ENCODE measurements around the gene FRS2. TPM values are rescaled to one million over a fixed set of nuclear protein-coding genes. Genes with fewer than 3 reads are reported as not detected.

FRS2 gene
- total RNA-seq, 1 donor from 2014 or later = 13.1 TPM

DNA sequence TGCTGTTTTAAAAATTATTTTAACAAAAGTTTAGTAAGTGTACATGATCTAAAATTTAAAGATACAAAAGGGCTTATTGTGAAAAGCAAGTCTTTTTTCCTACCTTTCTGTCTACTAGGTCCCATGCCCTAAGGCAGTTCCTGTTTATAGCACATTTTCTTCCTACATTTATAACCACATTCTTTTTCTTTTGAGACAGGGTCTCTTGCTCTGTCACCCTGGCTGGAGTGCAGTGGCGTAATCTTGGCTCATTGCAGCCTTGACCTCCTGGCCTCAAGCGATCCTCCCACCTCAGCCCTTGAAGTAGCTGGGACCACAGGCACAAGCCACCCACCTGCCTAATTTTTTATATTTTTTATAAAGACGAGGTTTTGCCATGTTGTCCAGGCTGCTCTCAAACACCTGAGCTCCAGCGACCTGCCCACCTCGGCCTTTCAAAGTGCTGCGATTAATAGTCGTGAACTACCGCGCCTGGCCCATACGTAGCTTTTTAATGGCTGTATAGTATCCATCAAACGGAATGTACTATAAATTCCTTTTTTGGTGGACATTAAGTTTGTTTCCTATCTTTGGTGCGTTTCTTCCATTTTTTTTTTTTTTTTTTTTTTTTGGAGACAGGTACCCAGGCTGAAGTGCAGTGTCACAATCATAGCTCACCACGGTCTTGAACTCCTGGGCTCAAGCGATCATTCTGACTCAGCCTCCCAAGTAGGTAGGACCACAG, 20.9 kb downstream of the FRS2 start:
- H3K27me3 Mint-ChIP-seq (ENCODE audit: insufficient read depth) = no peaks in the 10 kb centered on the region
- peaks cover 7% of the 10 kb centered on the region for H3K4me1 Mint-ChIP-seq (ENCODE audit: low read depth)
- H3K4me3 Mint-ChIP-seq = no peak overlapping the region
- no peak for DNase-seq (ENCODE audit: low spot score)
- intact Hi-C loops (cut with micrococcal nuclease) = no loop called here
- H3K9me3 Mint-ChIP-seq = no peaks in the 10 kb centered on the region
- H3K27ac Mint-ChIP-seq = no peak overlapping the region
- H3K36me3 Mint-ChIP-seq (ENCODE audit: low read depth) = peaks cover 13% of the 10 kb centered on the region

DNA sequence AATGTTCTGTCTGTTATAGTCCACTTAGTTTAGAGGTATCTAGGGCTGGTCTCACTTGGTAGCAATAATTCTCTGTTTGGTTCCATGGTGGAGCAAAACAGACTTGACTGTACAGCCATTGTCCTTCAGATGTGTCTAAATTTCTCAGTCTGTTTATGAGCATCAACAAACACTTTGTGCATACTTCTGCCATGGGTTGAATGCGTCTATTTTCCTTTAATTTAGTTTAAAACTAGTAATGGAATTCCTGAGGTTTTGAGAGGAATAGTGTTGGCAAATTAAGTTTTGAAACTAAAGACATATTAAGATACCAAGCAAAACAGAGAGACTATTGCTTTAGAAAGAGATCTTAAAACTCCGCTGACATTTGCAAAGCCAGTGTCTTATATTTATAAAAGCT, 22.6 kb downstream of the FRS2 start:
- intact Hi-C loops (cut with micrococcal nuclease) = no loop called here

DNA sequence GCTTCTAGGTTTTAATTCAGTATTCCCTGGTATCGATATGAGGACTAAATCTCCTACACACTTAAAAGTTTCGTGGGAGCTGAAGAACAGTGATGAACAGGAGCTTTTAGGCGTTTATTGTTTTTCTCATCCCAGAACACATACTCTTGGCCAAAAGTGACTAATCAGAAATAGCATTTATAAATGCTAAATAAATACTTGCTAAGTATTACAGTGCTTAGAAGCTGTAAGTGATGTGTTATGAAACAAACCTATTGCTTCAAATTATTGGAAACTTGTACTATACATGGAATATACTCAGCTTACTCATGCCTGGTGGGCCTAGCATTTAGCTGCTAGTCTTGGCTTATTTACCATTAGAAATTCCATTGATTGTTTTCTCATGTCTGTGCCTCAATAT, 24.9 kb downstream of the FRS2 start:
- H3K4me3 Mint-ChIP-seq = no peak overlapping the region
- DNase-seq (ENCODE audit: low spot score) = no peak
- intact Hi-C loops (cut with micrococcal nuclease) = no loop called here
- no peak overlapping the region for H3K27ac Mint-ChIP-seq
- H3K4me1 Mint-ChIP-seq (ENCODE audit: low read depth) = peaks cover 13% of the 10 kb centered on the region
- no peaks in the 10 kb centered on the region for H3K27me3 Mint-ChIP-seq (ENCODE audit: insufficient read depth)
- H3K36me3 Mint-ChIP-seq (ENCODE audit: low read depth) = peaks cover 2% of the 10 kb centered on the region
- H3K9me3 Mint-ChIP-seq = no peaks in the 10 kb centered on the region

More for the DNA sequence above, 22.6 kb downstream of the FRS2 start:
- no peak overlapping the region for H3K27ac Mint-ChIP-seq
- no peaks in the 10 kb centered on the region for H3K27me3 Mint-ChIP-seq (ENCODE audit: insufficient read depth)
- peaks cover 6% of the 10 kb centered on the region for H3K36me3 Mint-ChIP-seq (ENCODE audit: low read depth)
- DNase-seq (ENCODE audit: low spot score) = no peak
- no peaks in the 10 kb centered on the region for H3K9me3 Mint-ChIP-seq
- peaks cover 10% of the 10 kb centered on the region for H3K4me1 Mint-ChIP-seq (ENCODE audit: low read depth)
- H3K4me3 Mint-ChIP-seq = no peak overlapping the region

DNA sequence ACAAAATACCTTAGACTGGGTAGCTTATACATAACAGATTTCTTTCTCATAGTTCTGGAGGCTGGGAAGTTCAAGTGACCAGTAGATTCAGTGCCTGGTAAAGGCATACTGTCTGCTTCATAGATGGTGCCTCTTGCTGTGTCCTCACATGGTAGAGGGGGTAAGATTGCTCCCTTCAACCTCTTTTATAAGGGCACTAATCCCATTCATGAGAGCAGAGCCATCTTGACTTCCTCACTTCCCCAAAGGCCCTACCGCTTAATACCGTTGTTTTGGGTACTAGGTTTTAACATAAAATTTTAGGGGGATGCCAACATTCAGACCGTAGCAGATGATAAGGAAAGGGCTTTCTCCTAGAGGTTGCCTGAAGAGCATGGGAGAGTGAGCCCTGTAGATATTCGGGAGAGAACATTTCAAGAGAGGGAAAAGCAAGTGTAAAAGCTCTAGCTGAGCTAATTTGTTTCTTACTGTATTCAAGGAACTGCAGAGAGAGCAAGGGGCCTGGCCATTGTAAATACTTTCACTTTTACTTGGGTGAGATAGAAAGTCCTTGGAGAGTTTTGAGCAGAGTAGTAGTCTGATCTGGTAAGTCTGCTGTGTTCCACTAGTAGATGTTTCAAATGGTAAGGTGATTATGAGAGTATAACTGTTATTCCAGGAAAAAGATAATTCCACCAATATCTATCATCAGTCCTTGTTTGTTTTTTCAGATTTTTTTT, 27.3 kb downstream of the FRS2 start:
- Mint-ChIP-seq H3K9me3 (no peaks in the 10 kb centered on the region), H3K4me3 (no peak overlapping the region), H3K27ac (peak overlapping the region; percentile 46), H3K27me3 (ENCODE audit: insufficient read depth) (no peaks in the 10 kb centered on the region), H3K4me1 (ENCODE audit: low read depth) (peaks cover 13% of the 10 kb centered on the region), H3K36me3 (ENCODE audit: low read depth) (peaks cover 2% of the 10 kb centered on the region)
- no peak for DNase-seq (ENCODE audit: low spot score)
- intact Hi-C loops (cut with micrococcal nuclease) = no loop called here

DNA sequence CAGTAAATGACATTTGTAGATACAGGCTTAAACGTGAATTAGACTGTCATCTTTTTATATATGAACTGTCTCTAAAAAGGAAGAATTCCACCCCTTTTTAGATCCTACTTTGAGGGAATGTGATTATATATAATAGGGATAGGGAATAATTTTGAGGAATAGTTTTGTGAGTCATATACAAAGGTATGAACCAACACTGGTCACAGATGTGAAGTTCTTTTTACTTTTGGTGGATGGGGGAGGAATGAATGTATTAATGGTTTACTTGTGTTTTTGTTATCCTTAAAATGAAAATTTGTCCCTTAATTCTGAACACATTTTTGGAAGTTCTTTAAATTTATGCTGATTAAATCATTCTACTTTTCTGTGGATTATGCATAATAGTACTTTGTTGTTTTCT, 30.4 kb downstream of the FRS2 start:
- no peak overlapping the region for H3K27ac Mint-ChIP-seq
- intact Hi-C loops (cut with micrococcal nuclease) = no loop called here
- H3K4me1 Mint-ChIP-seq (ENCODE audit: low read depth) = peaks cover 19% of the 10 kb centered on the region
- H3K36me3 Mint-ChIP-seq (ENCODE audit: low read depth) = no peaks in the 10 kb centered on the region
- no peaks in the 10 kb centered on the region for H3K9me3 Mint-ChIP-seq
- H3K4me3 Mint-ChIP-seq = no peak overlapping the region
- peaks cover 2% of the 10 kb centered on the region for H3K27me3 Mint-ChIP-seq (ENCODE audit: insufficient read depth)
- DNase-seq (ENCODE audit: low spot score) = no peak

DNA sequence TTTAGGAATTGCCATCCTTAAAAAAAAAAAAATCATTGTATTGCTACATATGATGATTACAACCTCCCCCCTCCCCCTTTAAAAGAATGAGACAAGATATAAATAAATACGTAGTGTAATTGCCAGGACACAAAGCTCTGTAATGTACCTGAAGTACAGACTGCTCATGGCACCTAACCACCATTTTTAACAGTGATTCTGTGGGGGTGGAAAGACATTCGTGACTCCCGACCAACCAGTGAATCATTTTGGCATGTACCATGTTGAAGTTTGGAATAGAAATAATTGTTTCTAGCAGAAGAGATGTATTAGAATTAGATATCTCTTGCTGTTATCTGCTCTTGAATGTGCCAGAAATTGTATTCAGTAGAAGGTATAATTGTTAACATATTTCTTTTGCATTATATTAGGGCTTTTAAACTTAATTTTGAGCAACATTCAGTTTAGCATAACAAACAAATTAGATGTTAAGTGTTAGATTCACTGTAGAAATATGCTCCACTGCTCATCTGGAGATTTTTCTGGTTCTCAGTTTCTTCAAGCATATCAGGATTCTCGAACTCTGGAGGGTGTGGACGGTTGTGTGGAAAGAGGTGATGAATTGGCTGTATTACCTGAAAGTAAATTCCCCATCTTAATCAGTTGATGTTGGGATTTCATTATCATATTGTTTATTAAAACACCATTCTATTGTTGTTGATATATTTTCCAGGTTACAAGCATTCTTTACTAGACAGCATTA, 31.1 kb downstream of the FRS2 start:
- Mint-ChIP-seq H3K27ac (no peak overlapping the region), H3K9me3 (no peaks in the 10 kb centered on the region), H3K27me3 (ENCODE audit: insufficient read depth) (peaks cover 2% of the 10 kb centered on the region), H3K36me3 (ENCODE audit: low read depth) (no peaks in the 10 kb centered on the region), H3K4me1 (ENCODE audit: low read depth) (peaks cover 19% of the 10 kb centered on the region), H3K4me3 (no peak overlapping the region)
- intact Hi-C loops (cut with micrococcal nuclease) = no loop called here
- no peak for DNase-seq (ENCODE audit: low spot score)

DNA sequence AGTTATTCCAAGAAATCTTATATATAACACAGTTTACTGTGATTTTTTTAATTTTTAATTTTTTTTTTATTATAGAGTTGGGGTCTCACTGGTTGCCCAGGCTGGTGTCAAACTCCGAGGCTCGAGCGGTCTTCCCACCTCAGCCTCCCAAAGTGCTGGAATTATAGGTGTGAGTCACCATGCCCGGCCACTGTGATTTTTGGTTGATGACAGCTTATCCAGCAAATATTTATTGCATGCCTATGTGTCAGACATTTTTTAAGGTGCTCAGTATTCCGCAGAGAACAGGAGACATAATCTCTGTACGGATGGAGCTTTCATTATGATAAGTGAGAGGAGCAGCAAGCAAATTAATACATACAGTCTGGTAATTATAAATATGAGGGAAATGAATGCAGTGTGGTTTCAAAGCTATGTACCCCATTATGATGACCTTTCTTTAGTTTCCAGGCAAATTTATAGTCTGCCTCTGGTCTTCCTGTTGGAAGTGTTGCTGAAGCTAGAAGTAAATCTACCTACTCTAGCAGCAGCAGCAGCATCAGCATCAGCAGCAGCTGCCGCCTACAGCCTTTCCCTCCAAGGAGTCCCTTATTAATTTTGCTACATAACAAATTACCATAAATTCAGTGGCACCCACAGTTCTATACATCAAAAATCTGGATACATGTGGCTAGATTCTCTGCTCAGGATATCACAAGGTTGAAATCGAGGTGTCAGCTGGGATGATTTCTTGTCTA, 32.3 kb downstream of the FRS2 start:
- no peaks in the 10 kb centered on the region for H3K36me3 Mint-ChIP-seq (ENCODE audit: low read depth)

DNA sequence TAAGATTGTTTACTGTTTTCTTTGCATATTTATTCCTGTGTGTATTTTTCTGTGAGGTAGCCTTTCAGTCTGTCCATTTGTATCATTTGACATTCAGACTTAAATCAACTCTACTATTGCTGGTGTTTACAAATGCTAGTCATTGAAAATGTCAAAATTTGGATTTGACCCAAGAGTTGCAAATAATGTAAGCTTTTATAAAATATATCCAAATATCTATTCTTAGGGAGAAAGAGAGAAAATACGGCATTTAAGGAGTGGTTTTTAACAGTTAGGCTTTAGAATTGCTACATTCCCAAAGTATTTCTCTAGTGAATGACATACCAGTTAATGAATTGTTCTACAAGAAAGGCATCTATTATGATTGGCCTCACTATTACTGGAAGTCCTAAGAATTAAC, 37.9 kb downstream of the FRS2 start:
- DNase-seq (ENCODE audit: low spot score) = no peak
- Mint-ChIP-seq H3K9me3 (no peaks in the 10 kb centered on the region), H3K27ac (no peak overlapping the region), H3K36me3 (ENCODE audit: low read depth) (no peaks in the 10 kb centered on the region), H3K4me3 (no peak overlapping the region), H3K27me3 (ENCODE audit: insufficient read depth) (peaks cover 2% of the 10 kb centered on the region), H3K4me1 (ENCODE audit: low read depth) (peaks cover 22% of the 10 kb centered on the region)
- intact Hi-C loops (cut with micrococcal nuclease) = no loop called here

More for the DNA sequence above, 32.3 kb downstream of the FRS2 start:
- no peak overlapping the region for H3K27ac Mint-ChIP-seq
- DNase-seq (ENCODE audit: low spot score) = no peak
- intact Hi-C loops (cut with micrococcal nuclease) = no loop called here
- H3K4me3 Mint-ChIP-seq = no peak overlapping the region
- H3K27me3 Mint-ChIP-seq (ENCODE audit: insufficient read depth) = peaks cover 2% of the 10 kb centered on the region
- peaks cover 11% of the 10 kb centered on the region for H3K4me1 Mint-ChIP-seq (ENCODE audit: low read depth)
- no peaks in the 10 kb centered on the region for H3K9me3 Mint-ChIP-seq

DNA sequence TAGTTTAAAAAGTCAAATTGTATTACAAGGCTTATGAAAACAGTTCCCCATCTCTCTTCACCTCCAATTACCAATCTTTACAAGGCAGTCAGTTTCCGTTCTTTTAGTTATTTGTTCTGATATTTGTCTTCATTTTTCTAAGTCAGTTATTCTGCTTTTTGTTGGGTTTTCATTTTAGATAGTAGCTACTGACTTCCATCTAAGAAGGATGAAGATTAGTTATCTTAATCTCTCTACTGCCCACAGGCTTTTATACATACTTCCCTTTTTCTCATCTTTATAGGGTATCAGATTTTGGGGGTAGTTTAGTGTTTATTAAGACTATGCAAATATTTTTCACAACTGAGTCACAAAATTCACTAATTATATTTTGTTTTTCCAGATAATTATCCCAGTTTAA, 38.4 kb downstream of the FRS2 start:
- H3K27ac Mint-ChIP-seq = no peak overlapping the region
- H3K27me3 Mint-ChIP-seq (ENCODE audit: insufficient read depth) = no peaks in the 10 kb centered on the region
- no peak overlapping the region for H3K4me3 Mint-ChIP-seq
- H3K9me3 Mint-ChIP-seq = no peaks in the 10 kb centered on the region
- H3K36me3 Mint-ChIP-seq (ENCODE audit: low read depth) = no peaks in the 10 kb centered on the region
- peaks cover 21% of the 10 kb centered on the region for H3K4me1 Mint-ChIP-seq (ENCODE audit: low read depth)
- intact Hi-C loops (cut with micrococcal nuclease) = no loop called here
- no peak for DNase-seq (ENCODE audit: low spot score)

DNA sequence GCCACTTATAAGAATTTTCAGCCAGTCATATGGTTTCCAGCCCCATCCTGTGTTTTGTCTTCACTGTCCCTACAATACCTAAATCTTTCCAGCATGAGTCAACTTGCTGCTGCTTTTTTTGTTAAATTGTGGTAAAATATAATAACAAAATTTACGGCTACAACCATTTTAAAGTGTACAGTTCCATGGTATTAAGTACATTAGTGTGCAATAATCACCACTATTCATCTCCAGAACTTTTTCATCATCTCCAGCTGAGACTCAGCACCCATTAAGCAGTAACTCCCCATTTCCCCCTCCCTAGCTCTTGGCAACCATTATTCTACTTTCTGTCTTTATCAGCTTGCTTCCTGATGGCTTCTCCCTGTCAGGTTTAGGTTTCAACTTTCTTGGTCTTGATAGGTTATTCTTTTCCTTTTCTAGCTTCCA, 39.1 kb downstream of the FRS2 start:
- Mint-ChIP-seq H3K27ac (no peak overlapping the region), H3K36me3 (ENCODE audit: low read depth) (no peaks in the 10 kb centered on the region), H3K4me3 (no peak overlapping the region), H3K9me3 (no peaks in the 10 kb centered on the region), H3K27me3 (ENCODE audit: insufficient read depth) (no peaks in the 10 kb centered on the region), H3K4me1 (ENCODE audit: low read depth) (peaks cover 25% of the 10 kb centered on the region)
- DNase-seq (ENCODE audit: low spot score) = no peak
- intact Hi-C loops (cut with micrococcal nuclease) = no loop called here

DNA sequence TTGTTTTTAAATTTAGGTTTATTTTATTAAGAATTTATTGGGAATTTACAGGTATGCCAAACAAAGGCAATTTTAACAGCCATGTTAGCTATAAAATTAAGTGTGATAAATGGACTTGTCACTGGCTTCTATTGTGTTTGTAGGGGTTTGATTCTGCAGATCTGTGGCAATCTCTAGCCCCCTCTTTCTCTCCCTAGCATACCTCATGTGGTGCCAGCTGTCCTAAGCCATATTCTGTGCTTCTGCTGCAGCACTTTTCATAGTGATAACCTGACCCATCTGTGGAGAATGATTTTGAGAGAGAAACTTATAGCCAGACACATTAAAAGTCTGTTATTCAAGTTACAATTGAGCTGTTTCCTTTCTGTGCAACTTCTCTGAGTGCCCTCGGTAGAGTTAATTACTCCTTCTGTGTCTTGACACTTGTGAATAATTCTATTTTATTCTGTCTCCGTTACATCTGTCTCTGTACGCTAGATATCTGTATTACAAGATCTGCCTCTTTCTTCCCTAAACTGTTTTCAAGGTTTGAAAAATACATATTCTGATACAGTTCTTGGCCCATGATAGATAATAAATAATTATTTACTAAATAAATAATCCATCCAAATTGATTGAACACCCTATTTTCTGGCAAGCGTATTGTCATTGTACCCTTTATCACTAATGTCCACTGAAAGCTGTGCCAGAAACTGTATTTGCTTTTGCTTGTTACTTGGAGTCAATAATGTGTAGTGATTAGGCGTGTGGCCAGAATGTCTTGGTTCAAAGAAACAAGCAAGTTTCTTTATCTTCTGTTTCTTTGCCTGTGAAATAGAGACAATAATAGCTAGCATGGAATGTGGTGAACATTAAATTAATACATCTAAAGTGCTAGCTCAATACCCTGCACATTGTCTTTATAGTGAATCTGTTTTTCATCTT, 40.0 kb downstream of the FRS2 start:
- no peaks in the 10 kb centered on the region for H3K27me3 Mint-ChIP-seq (ENCODE audit: insufficient read depth)
- peaks cover 33% of the 10 kb centered on the region for H3K4me1 Mint-ChIP-seq (ENCODE audit: low read depth)
- no peaks in the 10 kb centered on the region for H3K36me3 Mint-ChIP-seq (ENCODE audit: low read depth)
- no peak for DNase-seq (ENCODE audit: low spot score)
- no peak overlapping the region for H3K4me3 Mint-ChIP-seq
- intact Hi-C loops (cut with micrococcal nuclease) = no loop called here
- no peaks in the 10 kb centered on the region for H3K9me3 Mint-ChIP-seq
- H3K27ac Mint-ChIP-seq = no peak overlapping the region

DNA sequence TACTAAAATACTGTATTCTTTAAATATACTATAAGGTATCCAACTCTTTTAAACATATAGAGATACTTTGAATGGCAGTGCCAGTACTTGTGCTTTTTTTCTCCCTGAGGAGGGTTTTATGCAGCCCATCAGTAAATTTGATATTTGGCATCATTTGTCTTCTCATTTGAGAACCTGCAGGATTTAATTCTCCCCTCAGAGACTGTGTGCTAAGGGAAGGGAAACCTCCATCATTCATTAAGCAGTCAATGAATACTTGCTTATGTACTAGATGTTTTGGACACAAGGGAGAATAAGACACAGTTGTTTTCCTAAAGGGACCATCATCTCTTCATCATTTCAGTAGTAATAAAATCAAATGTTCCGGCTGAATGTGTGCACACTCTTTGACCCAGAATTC, 40.8 kb downstream of the FRS2 start:
- Mint-ChIP-seq H3K36me3 (ENCODE audit: low read depth) (no peaks in the 10 kb centered on the region), H3K27ac (no peak overlapping the region), H3K4me3 (no peak overlapping the region), H3K9me3 (no peaks in the 10 kb centered on the region), H3K4me1 (ENCODE audit: low read depth) (peaks cover 39% of the 10 kb centered on the region), H3K27me3 (ENCODE audit: insufficient read depth) (no peaks in the 10 kb centered on the region)
- intact Hi-C loops (cut with micrococcal nuclease) = no loop called here
- DNase-seq (ENCODE audit: low spot score) = no peak
